Measurements from ENCODE around the gene UQCRC1.

- no peak for TF ChIP-seq EZH2 (IDR thresholded peaks at IDR 0.05; ENCODE audit: borderline replicate concordance, low read length)
- no peak for TF ChIP-seq CTCF (IDR thresholded peaks at IDR 0.05; ENCODE audit: low read length)
Observed at GRCh38 chr3:48553886-48554845, 55.3 kb downstream of the UQCRC1 start.
